A673 (cell line): ENCODE measurements around the gene PAAF1.

Experiments
- CTCF ChIP-seq: fragments of 300-800, 200-600 bp; sonication (generic); conservative IDR thresholded peaks from 2 replicates; pipeline ENCODE4 v1.5.1; 2017; ENCODE audit warnings: low read depth, mild to moderate bottlenecking, antibody characterized with exemption, low read length, moderate library complexity, mixed read lengths
- EZH2 ChIP-seq: fragments of 200-600 bp; sonication (generic); IDR thresholded peaks from 2 replicates; pipeline ENCODE4 v1.6.1; 2017; ENCODE audit warnings: borderline replicate concordance, low read depth, mild to moderate bottlenecking, mixed read lengths, antibody characterized with exemption, low read length; ENCODE audit not compliant: poor library complexity, severe bottlenecking

- TF ChIP-seq CTCF (no peak), EZH2 (no peak)
Observed at GRCh38 chr11:73912026-73912425, 35.2 kb downstream of the PAAF1 start.
